SK-N-SH treated with all-trans-retinoic acid at 6 μM for 48 hours (cell line): ENCODE data around the gene SERPINB1.

Experiments used
- ATAC-seq: fragments of 200-7000 bp; cut with Tn5 transposase; 3 replicates; pipeline ENCODE4 v1.9.1; 2020; ENCODE audit warnings: mild to moderate bottlenecking, moderate library complexity
- ARNTL ChIP-seq: fragments of 450-650 bp; formaldehyde crosslinking; IDR thresholded peaks from 2 replicates; pipeline ENCODE4 v1.5.0; 2020; ENCODE audit warnings: low read depth, mild to moderate bottlenecking, moderate library complexity, borderline replicate concordance
- BACH2 ChIP-seq: fragments of 250-450 bp; sonication (Bioruptor Pico); IDR thresholded peaks from 2 replicates; pipeline ENCODE4 v1.9.0; 2021; ENCODE audit warnings: mild to moderate bottlenecking, borderline replicate concordance
- CREB5 ChIP-seq: fragments of 250-450 bp; sonication (Bioruptor Pico); IDR thresholded peaks from 2 replicates; pipeline ENCODE4 v1.5.1; 2020; ENCODE audit warnings: low read depth, mild to moderate bottlenecking, moderate library complexity
- CSDC2 ChIP-seq: fragments of 250-450 bp; sonication (Bioruptor Pico); IDR thresholded peaks from 2 replicates; pipeline ENCODE4 v1.5.0; 2020; ENCODE audit warnings: mild to moderate bottlenecking, moderate library complexity
- GLIS3 ChIP-seq: fragments of 250-450 bp; sonication (Bioruptor Pico); IDR thresholded peaks from 2 replicates; pipeline ENCODE4 v1.5.0; 2020; ENCODE audit warnings: mild to moderate bottlenecking, moderate library complexity
- ISL1 ChIP-seq: fragments of 250-450 bp; sonication (Bioruptor Pico); IDR thresholded peaks from 2 replicates; pipeline ENCODE4 v2.1.2; 2022; ENCODE audit warnings: mild to moderate bottlenecking, moderate library complexity
- OSR1 ChIP-seq: fragments of 250-450 bp; sonication (Bioruptor Pico); IDR thresholded peaks from 2 replicates; pipeline ENCODE4 v1.8.0; 2022; ENCODE audit warnings: moderate library complexity, mild to moderate bottlenecking, inconsistent platforms
- PATZ1 ChIP-seq: fragments of 250-450 bp; sonication (Bioruptor Pico); IDR thresholded peaks from 2 replicates; pipeline ENCODE4 v1.8.0; 2020; ENCODE audit warnings: mild to moderate bottlenecking, moderate library complexity, borderline replicate concordance
- POU6F1 ChIP-seq: fragments of 250-450 bp; sonication (Bioruptor Pico); IDR thresholded peaks from 2 replicates; pipeline ENCODE4 v1.8.0; 2021; ENCODE audit warnings: low read depth, mild to moderate bottlenecking, moderate library complexity, borderline replicate concordance
- PPARA ChIP-seq: fragments of 250-450 bp; sonication (Bioruptor Pico); IDR thresholded peaks from 2 replicates; pipeline ENCODE4 v1.5.0; 2020; ENCODE audit warnings: mild to moderate bottlenecking, borderline replicate concordance
- RARB ChIP-seq: fragments of 250-450 bp; sonication (Bioruptor Pico); IDR thresholded peaks from 2 replicates; pipeline ENCODE4 v1.8.0; 2021; ENCODE audit warnings: mild to moderate bottlenecking, moderate library complexity
- TCF4 ChIP-seq: fragments of 250-450 bp; sonication (Bioruptor Pico); IDR thresholded peaks from 2 replicates; pipeline ENCODE4 v1.8.0; 2021; ENCODE audit warnings: mild to moderate bottlenecking, moderate library complexity, borderline replicate concordance
- TOX ChIP-seq: fragments of 250-450 bp; sonication (Bioruptor Pico); IDR thresholded peaks from 2 replicates; pipeline ENCODE4 v1.8.0; 2021; ENCODE audit warnings: mild to moderate bottlenecking, moderate library complexity, borderline replicate concordance
- TSHZ2 ChIP-seq: fragments of 250-450 bp; sonication (Bioruptor Pico); IDR thresholded peaks from 2 replicates; pipeline ENCODE4 v1.5.0; 2020; ENCODE audit warnings: mild to moderate bottlenecking, moderate library complexity
- ZC3H10 ChIP-seq: fragments of 250-450 bp; sonication (Bioruptor Pico); IDR thresholded peaks from 2 replicates; pipeline ENCODE4 v1.5.1; 2021; ENCODE audit warnings: mild to moderate bottlenecking, moderate library complexity
- ZFP3 ChIP-seq: fragments of 250-450 bp; sonication (Bioruptor Pico); IDR thresholded peaks from 2 replicates; pipeline ENCODE4 v1.5.0; 2020; ENCODE audit warnings: mild to moderate bottlenecking, moderate library complexity
- ZFP30 ChIP-seq: fragments of 450-650 bp; formaldehyde crosslinking; IDR thresholded peaks from 2 replicates; pipeline ENCODE4 v1.5.0; 2022; ENCODE audit warnings: mild to moderate bottlenecking, moderate library complexity
- ZNF565 ChIP-seq: fragments of 450-650 bp; formaldehyde crosslinking; conservative IDR thresholded peaks from 2 replicates; pipeline ENCODE4 v1.5.0; 2020; ENCODE audit warnings: low read depth, mild to moderate bottlenecking, moderate library complexity
- ZNF70 ChIP-seq: fragments of 450-650 bp; formaldehyde crosslinking; IDR thresholded peaks from 2 replicates; pipeline ENCODE4 v1.5.0; 2020; ENCODE audit warnings: mild to moderate bottlenecking, moderate library complexity
- ZNF8 ChIP-seq: fragments of 450-650 bp; formaldehyde crosslinking; IDR thresholded peaks from 2 replicates; pipeline ENCODE4 v1.5.0; 2020; ENCODE audit warnings: mild to moderate bottlenecking, moderate library complexity

SERPINB1 gene

GRCh38 chr6:2817903-2818443 is 23.7 kb downstream of the SERPINB1 start:
- peak; percentile 93 for ATAC-seq
- TF ChIP-seq TSHZ2 (CRISPR knock-in tag) (no peak), ZFP3 (CRISPR knock-in tag) (no peak), ZNF70 (CRISPR knock-in tag) (no peak), ZFP30 (CRISPR knock-in tag) (no peak), TOX (CRISPR knock-in tag) (no peak), TCF4 (CRISPR knock-in tag) (no peak), GLIS3 (CRISPR knock-in tag) (no peak), CSDC2 (CRISPR knock-in tag) (no peak), ZNF8 (CRISPR knock-in tag) (no peak), OSR1 (no peak), PATZ1 (CRISPR knock-in tag) (no peak), ISL1 (CRISPR knock-in tag) (no peak), PPARA (CRISPR knock-in tag) (no peak), POU6F1 (no peak), BACH2 (CRISPR knock-in tag) (no peak), ARNTL (CRISPR knock-in tag) (no peak)

GRCh38 chr6:2816158-2816557 is 25.5 kb downstream of the SERPINB1 start:
- ATAC-seq = no peak
- TF ChIP-seq ZC3H10 = no peak
- TF ChIP-seq PPARA (CRISPR knock-in tag) = no peak
- no peak for TF ChIP-seq ZNF8 (CRISPR knock-in tag)
- no peak for TF ChIP-seq RARB
- TF ChIP-seq ISL1 (CRISPR knock-in tag) = no peak
- no peak for TF ChIP-seq OSR1
- TF ChIP-seq TSHZ2 (CRISPR knock-in tag) = no peak
- no peak for TF ChIP-seq POU6F1
- no peak for TF ChIP-seq CREB5 (CRISPR knock-in tag)
- TF ChIP-seq ZNF565 = no peak
